T-helper 1 cell treated with Interleukin-12 subunit alpha and Interleukin-12 subunit beta and Interleukin-4 antibody, amounts not matched to agents 30 μg/mL and 1 μg/mL, for 36 hours (primary cell): ENCODE data around the gene ATP2A1.

Source experiments
- H3K27ac Mint-ChIP-seq: one replicate; pipeline ENCODE4 v1.8.0; 2021; ENCODE audit warnings: mild to moderate bottlenecking, mixed read lengths
- H3K27me3 Mint-ChIP-seq: one replicate; pipeline ENCODE4 v1.8.0; 2021; ENCODE audit warnings: low read depth, mixed read lengths
- H3K36me3 Mint-ChIP-seq: one replicate; pipeline ENCODE4 v1.8.0; 2021; ENCODE audit warnings: low read depth, mixed read lengths
- H3K4me1 Mint-ChIP-seq: one replicate; pipeline ENCODE4 v1.8.0; 2021; ENCODE audit warnings: low read depth, mixed read lengths
- H3K4me3 Mint-ChIP-seq: one replicate; pipeline ENCODE4 v1.8.0; 2021; ENCODE audit warnings: mild to moderate bottlenecking, moderate library complexity, mixed read lengths
- H3K9me3 Mint-ChIP-seq: one replicate; pipeline ENCODE4 v1.8.0; 2021; ENCODE audit warnings: mixed read lengths

Gene ATP2A1

GRCh38 chr16:28903344-28904042 lies 25.2 kb downstream of the ATP2A1 start:
- Mint-ChIP-seq H3K36me3 (peaks cover 1% of the 10 kb centered on the region), H3K4me3 (no peak overlapping the region), H3K9me3 (no peaks in the 10 kb centered on the region), H3K4me1 (peaks cover 2% of the 10 kb centered on the region), H3K27me3 (no peaks in the 10 kb centered on the region), H3K27ac (no peak overlapping the region)

GRCh38 chr16:28904363-28904762 lies 26.1 kb downstream of the ATP2A1 start:
- Mint-ChIP-seq H3K27me3 (no peaks in the 10 kb centered on the region), H3K27ac (no peak overlapping the region)

GRCh38 chr16:28904828-28905227 lies 26.5 kb downstream of the ATP2A1 start:
- H3K9me3 Mint-ChIP-seq, result no peaks in the 10 kb centered on the region
- peaks cover 2% of the 10 kb centered on the region for H3K4me1 Mint-ChIP-seq
- peaks cover 1% of the 10 kb centered on the region for H3K36me3 Mint-ChIP-seq
- H3K4me3 Mint-ChIP-seq, result no peak overlapping the region
- no peak overlapping the region for H3K27ac Mint-ChIP-seq
- H3K27me3 Mint-ChIP-seq, result no peaks in the 10 kb centered on the region

More at GRCh38 chr16:28904363-28904762, 26.1 kb downstream of the ATP2A1 start:
- H3K9me3 Mint-ChIP-seq, result no peaks in the 10 kb centered on the region
- H3K4me3 Mint-ChIP-seq, result no peak overlapping the region
- H3K4me1 Mint-ChIP-seq, result peaks cover 2% of the 10 kb centered on the region
- H3K36me3 Mint-ChIP-seq, result peaks cover 1% of the 10 kb centered on the region

GRCh38 chr16:28905229-28905754 lies 27.0 kb downstream of the ATP2A1 start:
- H3K36me3 Mint-ChIP-seq, result peaks cover 1% of the 10 kb centered on the region
- H3K4me1 Mint-ChIP-seq, result peaks cover under 1% of the 10 kb centered on the region
- no peaks in the 10 kb centered on the region for H3K27me3 Mint-ChIP-seq
- H3K27ac Mint-ChIP-seq, result no peak overlapping the region
- no peak overlapping the region for H3K4me3 Mint-ChIP-seq
- H3K9me3 Mint-ChIP-seq, result no peaks in the 10 kb centered on the region

- Mint-ChIP-seq H3K4me1 (no peaks in the 10 kb centered on the region), H3K27ac (no peak overlapping the region), H3K36me3 (peaks cover 1% of the 10 kb centered on the region), H3K9me3 (no peaks in the 10 kb centered on the region), H3K4me3 (no peak overlapping the region), H3K27me3 (no peaks in the 10 kb centered on the region)
Observed at GRCh38 chr16:28905800-28906372, 27.6 kb downstream of the ATP2A1 start.

GRCh38 chr16:28910086-28911031 lies 32.1 kb downstream of the ATP2A1 start:
- Mint-ChIP-seq H3K27ac (no peak overlapping the region), H3K4me3 (no peak overlapping the region), H3K4me1 (no peaks in the 10 kb centered on the region), H3K27me3 (no peaks in the 10 kb centered on the region), H3K36me3 (peaks cover 4% of the 10 kb centered on the region), H3K9me3 (no peaks in the 10 kb centered on the region)

GRCh38 chr16:28912558-28912957 lies 34.3 kb downstream of the ATP2A1 start:
- H3K4me1 Mint-ChIP-seq, result no peaks in the 10 kb centered on the region
- no peaks in the 10 kb centered on the region for H3K9me3 Mint-ChIP-seq
- no peak overlapping the region for H3K27ac Mint-ChIP-seq
- no peaks in the 10 kb centered on the region for H3K27me3 Mint-ChIP-seq
- no peak overlapping the region for H3K4me3 Mint-ChIP-seq
- H3K36me3 Mint-ChIP-seq, result peaks cover 13% of the 10 kb centered on the region

- H3K4me3 Mint-ChIP-seq, result no peak overlapping the region
- peaks cover 16% of the 10 kb centered on the region for H3K36me3 Mint-ChIP-seq
- no peaks in the 10 kb centered on the region for H3K27me3 Mint-ChIP-seq
- no peaks in the 10 kb centered on the region for H3K4me1 Mint-ChIP-seq
- no peaks in the 10 kb centered on the region for H3K9me3 Mint-ChIP-seq
- no peak overlapping the region for H3K27ac Mint-ChIP-seq
Observed at GRCh38 chr16:28913946-28914724, 35.8 kb downstream of the ATP2A1 start.

- Mint-ChIP-seq H3K4me3 (no peak overlapping the region), H3K27me3 (no peaks in the 10 kb centered on the region), H3K4me1 (no peaks in the 10 kb centered on the region), H3K9me3 (no peaks in the 10 kb centered on the region), H3K27ac (no peak overlapping the region), H3K36me3 (peaks cover 20% of the 10 kb centered on the region)
Observed at GRCh38 chr16:28915181-28915580, 36.9 kb downstream of the ATP2A1 start.

- no peak overlapping the region for H3K27ac Mint-ChIP-seq
- H3K36me3 Mint-ChIP-seq, result peaks cover 24% of the 10 kb centered on the region
Observed at GRCh38 chr16:28917095-28917494, 38.8 kb downstream of the ATP2A1 start.

GRCh38 chr16:28918698-28919097 lies 40.4 kb downstream of the ATP2A1 start:
- Mint-ChIP-seq H3K27me3 (no peaks in the 10 kb centered on the region), H3K36me3 (peaks cover 25% of the 10 kb centered on the region), H3K4me1 (peaks cover 6% of the 10 kb centered on the region), H3K27ac (no peak overlapping the region), H3K4me3 (no peak overlapping the region), H3K9me3 (no peaks in the 10 kb centered on the region)

More at GRCh38 chr16:28917095-28917494, 38.8 kb downstream of the ATP2A1 start:
- H3K4me3 Mint-ChIP-seq, result no peak overlapping the region
- H3K9me3 Mint-ChIP-seq, result no peaks in the 10 kb centered on the region
- no peaks in the 10 kb centered on the region for H3K27me3 Mint-ChIP-seq
- H3K4me1 Mint-ChIP-seq, result peaks cover 2% of the 10 kb centered on the region

GRCh38 chr16:28923231-28923587 lies 44.9 kb downstream of the ATP2A1 start:
- Mint-ChIP-seq H3K4me1 (peaks cover 16% of the 10 kb centered on the region), H3K27ac (peak overlapping the region; percentile 75), H3K27me3 (no peaks in the 10 kb centered on the region), H3K4me3 (peak overlapping the region; percentile 78), H3K9me3 (no peaks in the 10 kb centered on the region), H3K36me3 (peaks cover 12% of the 10 kb centered on the region)

GRCh38 chr16:28923652-28924398 lies 45.5 kb downstream of the ATP2A1 start:
- Mint-ChIP-seq H3K4me1 (peaks cover 16% of the 10 kb centered on the region), H3K27me3 (no peaks in the 10 kb centered on the region), H3K36me3 (peaks cover 12% of the 10 kb centered on the region), H3K4me3 (peak overlapping the region; percentile 78), H3K27ac (peak overlapping the region; percentile 75), H3K9me3 (no peaks in the 10 kb centered on the region)
